Measurements from ENCODE around the gene SLCO3A1.

Gene SLCO3A1

DNA sequence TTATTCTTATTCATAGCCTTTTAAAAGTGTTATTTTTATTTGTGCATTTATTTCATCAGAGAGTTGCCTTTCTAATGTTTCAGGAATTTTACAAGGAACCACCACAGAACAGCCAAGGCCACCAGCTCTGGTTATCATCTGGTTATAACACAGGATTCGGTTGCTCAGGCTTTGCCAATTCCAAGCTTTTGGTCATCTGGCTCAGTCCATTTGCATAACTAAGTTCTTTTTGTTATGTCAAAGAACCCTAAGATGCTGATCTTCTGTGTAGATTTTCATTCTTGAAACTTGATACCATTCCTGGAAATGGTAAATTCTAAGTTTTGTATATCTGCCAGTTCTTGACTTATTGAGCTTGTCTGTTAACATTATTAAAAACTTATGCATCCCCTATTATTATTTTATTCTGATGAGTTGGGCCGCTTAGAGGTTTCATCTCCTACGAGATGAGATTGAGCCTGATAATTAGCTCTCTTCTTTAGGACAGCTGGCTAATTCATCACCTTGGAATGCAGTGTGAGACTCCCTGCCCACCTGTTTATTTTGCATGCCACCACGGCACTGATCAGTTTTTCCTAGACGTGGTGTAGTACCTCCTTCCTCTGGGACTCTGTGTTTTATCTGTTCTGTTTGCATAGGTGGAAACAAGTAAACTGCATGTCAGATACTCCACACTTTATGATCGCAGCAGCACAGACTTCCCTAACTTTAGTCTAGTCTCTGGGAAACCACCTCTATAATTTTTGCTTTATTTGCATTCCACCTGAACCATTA lies 264.8 kb downstream of the SLCO3A1 start:
- Histone ChIP-seq H3K4me3 (ENCODE audit: low read length) (peak overlapping the region; percentile 55), H3K27me3 (ENCODE audit: insufficient read depth, low read length) (no peaks in the 10 kb centered on the region), H3K27ac (ENCODE audit: low read length) (peak overlapping the region; percentile 33), H3K4me1 (ENCODE audit: insufficient read depth, low read length) (peaks cover 49% of the 10 kb centered on the region), H3K36me3 (ENCODE audit: insufficient read depth, low read depth, low read length) (peaks cover 13% of the 10 kb centered on the region; the same call in 1 of the 2 replicates), H3K9ac (ENCODE audit: low read depth, low read length) (peak overlapping the region; percentile 14; the same call in 1 of the 2 replicates), H3K9me3 (ENCODE audit: insufficient read depth, low read depth, low read length) (peaks cover 7% of the 10 kb centered on the region)

- Histone ChIP-seq H3K27me3 (ENCODE audit: insufficient read depth, low read length) (no peaks in the 10 kb centered on the region), H3K36me3 (ENCODE audit: insufficient read depth, low read depth, low read length) (peaks cover 13% of the 10 kb centered on the region; the same call in 1 of the 2 replicates), H3K27ac (ENCODE audit: low read length) (peak overlapping the region; percentile 33), H3K9ac (ENCODE audit: low read depth, low read length) (peak overlapping the region; percentile 14; the same call in 1 of the 2 replicates), H3K4me1 (ENCODE audit: insufficient read depth, low read length) (peaks cover 49% of the 10 kb centered on the region), H3K9me3 (ENCODE audit: insufficient read depth, low read depth, low read length) (peaks cover 7% of the 10 kb centered on the region), H3K4me3 (ENCODE audit: low read length) (peak overlapping the region; percentile 55)
These were observed 265.4 kb downstream of the SLCO3A1 start for GRCh38 chr15:92118936-92119325.

DNA sequence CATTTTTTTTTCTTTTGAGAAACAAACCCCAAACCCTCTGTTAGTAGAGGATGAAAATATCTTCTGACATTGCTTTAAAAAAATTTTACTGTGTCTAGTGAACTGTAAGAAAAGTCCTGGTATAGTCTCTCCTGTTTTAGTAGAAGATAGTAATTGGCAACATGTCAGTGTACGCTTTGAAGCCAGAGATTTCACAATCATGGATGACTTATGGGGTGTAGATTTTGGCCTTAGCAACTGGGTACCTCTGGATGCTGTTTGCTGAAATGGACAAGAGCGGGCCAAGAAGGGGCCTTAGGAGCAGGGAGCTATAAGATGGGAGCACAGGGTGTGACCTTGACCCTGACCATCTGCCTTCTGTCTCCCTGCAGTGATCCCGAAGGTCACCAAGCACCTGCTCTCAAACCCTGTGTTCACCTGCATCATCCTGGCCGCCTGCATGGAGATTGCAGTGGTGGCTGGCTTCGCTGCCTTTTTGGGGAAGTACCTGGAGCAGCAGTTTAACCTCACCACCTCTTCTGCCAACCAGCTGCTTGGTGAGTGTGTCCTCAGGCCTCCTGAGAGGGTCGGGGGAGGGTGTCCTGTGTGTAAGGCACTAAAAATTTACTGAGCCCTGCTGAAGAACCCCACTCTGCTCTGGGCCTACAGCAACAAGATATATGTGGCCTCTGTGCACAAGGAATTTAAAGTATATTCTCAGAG lies 266.7 kb downstream of the SLCO3A1 start:
- no peak overlapping the region for H3K9ac ChIP-seq (ENCODE audit: low read depth, low read length)
- H3K4me3 ChIP-seq (ENCODE audit: low read length) = no peak overlapping the region
- peaks cover 13% of the 10 kb centered on the region; the same call in 1 of the 2 replicates for H3K36me3 ChIP-seq (ENCODE audit: insufficient read depth, low read depth, low read length)
- H3K27ac ChIP-seq (ENCODE audit: low read length) = no peak overlapping the region
- no peaks in the 10 kb centered on the region for H3K27me3 ChIP-seq (ENCODE audit: insufficient read depth, low read length)
- H3K4me1 ChIP-seq (ENCODE audit: insufficient read depth, low read length) = peaks cover 54% of the 10 kb centered on the region
- H3K9me3 ChIP-seq (ENCODE audit: insufficient read depth, low read depth, low read length) = peaks cover 7% of the 10 kb centered on the region

DNA sequence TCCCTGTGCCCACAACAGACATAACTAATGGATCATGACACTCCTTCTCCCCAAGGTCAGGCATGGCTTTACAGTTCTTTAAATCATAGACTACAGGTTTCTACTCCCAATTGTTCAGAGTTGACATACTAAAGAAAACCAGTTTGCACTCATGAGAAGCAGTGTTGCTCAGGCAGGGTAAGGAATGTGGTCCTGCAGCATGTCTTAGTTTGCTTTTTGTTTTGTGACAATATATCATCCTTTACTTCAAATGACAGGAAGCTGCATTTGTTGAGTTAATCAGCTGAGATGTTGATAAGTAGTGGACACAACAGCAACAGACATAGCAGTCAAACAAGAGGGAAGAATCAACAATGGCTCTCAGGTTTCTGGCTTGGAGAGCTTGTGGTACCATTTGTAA lies 267.5 kb downstream of the SLCO3A1 start:
- H3K27me3 ChIP-seq (ENCODE audit: insufficient read depth, low read length) = no peaks in the 10 kb centered on the region

GRCh38 chr15:92122259-92122658 lies 268.8 kb downstream of the SLCO3A1 start:
- Histone ChIP-seq H3K27ac (ENCODE audit: low read length) (no peak overlapping the region), H3K36me3 (ENCODE audit: insufficient read depth, low read depth, low read length) (peaks cover 13% of the 10 kb centered on the region; the same call in 1 of the 2 replicates), H3K9me3 (ENCODE audit: insufficient read depth, low read depth, low read length) (peaks cover 7% of the 10 kb centered on the region), H3K9ac (ENCODE audit: low read depth, low read length) (no peak overlapping the region), H3K4me1 (ENCODE audit: insufficient read depth, low read length) (peaks cover 40% of the 10 kb centered on the region), H3K27me3 (ENCODE audit: insufficient read depth, low read length) (no peaks in the 10 kb centered on the region), H3K4me3 (ENCODE audit: low read length) (no peak overlapping the region)

More for the DNA sequence above, 267.5 kb downstream of the SLCO3A1 start:
- H3K4me3 ChIP-seq (ENCODE audit: low read length) = no peak overlapping the region
- H3K4me1 ChIP-seq (ENCODE audit: insufficient read depth, low read length) = peaks cover 52% of the 10 kb centered on the region
- peaks cover 7% of the 10 kb centered on the region for H3K9me3 ChIP-seq (ENCODE audit: insufficient read depth, low read depth, low read length)
- no peak overlapping the region for H3K27ac ChIP-seq (ENCODE audit: low read length)
- peaks cover 13% of the 10 kb centered on the region; the same call in 1 of the 2 replicates for H3K36me3 ChIP-seq (ENCODE audit: insufficient read depth, low read depth, low read length)
- H3K9ac ChIP-seq (ENCODE audit: low read depth, low read length) = no peak overlapping the region

DNA sequence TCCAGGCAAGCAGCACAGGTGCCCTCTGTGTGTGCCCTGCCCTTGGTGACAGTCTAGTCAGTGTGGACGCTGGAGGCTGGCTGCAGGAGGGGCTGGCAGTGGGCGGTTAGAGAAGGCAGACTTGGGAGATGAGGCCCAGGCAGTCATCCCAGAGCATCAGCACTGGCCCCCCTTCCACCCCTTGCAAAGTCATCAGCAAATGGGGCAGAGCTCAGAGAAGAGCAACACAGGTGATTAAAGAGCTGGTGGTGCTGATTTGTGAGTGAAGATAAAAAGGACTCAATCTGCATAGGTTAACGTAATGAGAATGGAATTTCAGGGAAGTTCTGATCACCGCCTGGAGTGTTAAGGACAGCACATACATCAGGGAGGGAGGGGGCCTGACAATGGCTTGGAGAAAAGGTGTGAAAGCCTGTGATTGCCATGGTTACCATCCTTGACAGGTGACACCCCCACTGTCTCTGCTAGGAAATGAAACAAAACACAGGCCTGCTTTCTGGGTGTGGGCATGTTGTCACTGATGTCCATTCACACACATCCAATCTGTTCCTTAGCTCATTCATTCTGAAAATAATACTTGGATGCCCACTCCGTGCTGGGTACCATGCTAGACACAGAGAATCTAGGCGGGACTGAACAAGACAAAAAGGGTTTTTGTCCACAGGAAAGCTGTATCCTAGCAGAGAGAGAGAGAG lies 270.6 kb downstream of the SLCO3A1 start:
- H3K27ac ChIP-seq (ENCODE audit: low read length) = no peak overlapping the region
- H3K4me3 ChIP-seq (ENCODE audit: low read length) = no peak overlapping the region
- peaks cover 25% of the 10 kb centered on the region for H3K4me1 ChIP-seq (ENCODE audit: insufficient read depth, low read length)
- peaks cover 13% of the 10 kb centered on the region; the same call in 1 of the 2 replicates for H3K36me3 ChIP-seq (ENCODE audit: insufficient read depth, low read depth, low read length)
- 0 out of 2 replicates have a peak overlapping the region, but pooled peaks have one; percentile 38 for H3K9ac ChIP-seq (ENCODE audit: low read depth, low read length)
- no peaks in the 10 kb centered on the region for H3K27me3 ChIP-seq (ENCODE audit: insufficient read depth, low read length)
- H3K9me3 ChIP-seq (ENCODE audit: insufficient read depth, low read depth, low read length) = peaks cover 7% of the 10 kb centered on the region

- Histone ChIP-seq H3K36me3 (ENCODE audit: insufficient read depth, low read depth, low read length) (peaks cover 13% of the 10 kb centered on the region; the same call in 1 of the 2 replicates), H3K9me3 (ENCODE audit: insufficient read depth, low read depth, low read length) (peaks cover 7% of the 10 kb centered on the region), H3K27ac (ENCODE audit: low read length) (no peak overlapping the region), H3K4me3 (ENCODE audit: low read length) (no peak overlapping the region), H3K27me3 (ENCODE audit: insufficient read depth, low read length) (no peaks in the 10 kb centered on the region), H3K4me1 (ENCODE audit: insufficient read depth, low read length) (peaks cover 20% of the 10 kb centered on the region), H3K9ac (ENCODE audit: low read depth, low read length) (no peak overlapping the region)
These were observed 271.1 kb downstream of the SLCO3A1 start for GRCh38 chr15:92124657-92125010.

DNA sequence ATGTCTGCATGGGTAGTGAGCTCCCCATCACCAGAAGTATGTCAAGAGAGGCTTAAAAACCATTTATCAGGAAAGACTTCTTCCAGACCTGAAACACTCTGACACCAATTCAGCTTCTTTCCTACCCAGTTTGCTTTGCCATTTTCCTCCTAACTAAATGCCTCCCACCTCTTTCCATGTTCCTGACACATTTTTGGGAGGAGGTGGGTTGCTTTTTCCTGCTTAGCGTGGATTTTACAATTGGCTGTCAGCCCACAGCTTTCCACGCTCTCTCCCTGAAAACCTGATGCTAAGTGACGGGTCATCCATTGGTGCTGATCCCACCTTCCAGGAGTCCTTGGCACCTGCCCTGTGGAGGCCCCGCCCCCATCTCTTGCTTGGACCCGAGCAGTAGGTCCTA lies 275.3 kb downstream of the SLCO3A1 start:
- Histone ChIP-seq H3K4me1 (ENCODE audit: insufficient read depth, low read length) (peaks cover 16% of the 10 kb centered on the region), H3K36me3 (ENCODE audit: insufficient read depth, low read depth, low read length) (no peaks in the 10 kb centered on the region), H3K9ac (ENCODE audit: low read depth, low read length) (no peak overlapping the region), H3K9me3 (ENCODE audit: insufficient read depth, low read depth, low read length) (no peaks in the 10 kb centered on the region), H3K27ac (ENCODE audit: low read length) (no peak overlapping the region), H3K27me3 (ENCODE audit: insufficient read depth, low read length) (no peaks in the 10 kb centered on the region), H3K4me3 (ENCODE audit: low read length) (no peak overlapping the region)

DNA sequence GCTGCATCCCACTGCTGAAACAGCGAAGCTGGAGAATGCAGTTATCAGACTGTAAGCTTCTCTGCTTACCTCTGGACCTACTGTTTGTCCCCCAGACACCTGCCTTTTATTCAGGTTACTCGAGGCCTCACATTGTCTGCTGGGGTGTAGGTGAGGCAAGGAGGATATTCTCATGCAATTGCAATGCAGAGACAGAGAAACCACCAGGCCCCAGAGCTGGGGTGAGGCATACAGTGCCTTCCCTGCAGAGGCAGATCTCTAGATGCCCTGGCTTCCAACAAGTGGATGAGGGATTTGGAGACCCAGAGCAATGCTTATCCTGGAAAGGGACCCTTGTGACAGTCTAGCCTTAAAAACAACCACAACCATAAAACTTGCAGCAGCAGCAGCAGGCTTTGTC lies 276.7 kb downstream of the SLCO3A1 start:
- Histone ChIP-seq H3K36me3 (ENCODE audit: insufficient read depth, low read depth, low read length) (no peaks in the 10 kb centered on the region), H3K4me1 (ENCODE audit: insufficient read depth, low read length) (peaks cover 8% of the 10 kb centered on the region), H3K27ac (ENCODE audit: low read length) (peak overlapping the region; percentile 61), H3K9me3 (ENCODE audit: insufficient read depth, low read depth, low read length) (no peaks in the 10 kb centered on the region), H3K9ac (ENCODE audit: low read depth, low read length) (no peak overlapping the region), H3K4me3 (ENCODE audit: low read length) (no peak overlapping the region), H3K27me3 (ENCODE audit: insufficient read depth, low read length) (no peaks in the 10 kb centered on the region)

GRCh38 chr15:92130906-92131305 lies 277.4 kb downstream of the SLCO3A1 start:
- Histone ChIP-seq H3K9me3 (ENCODE audit: insufficient read depth, low read depth, low read length) (no peaks in the 10 kb centered on the region), H3K36me3 (ENCODE audit: insufficient read depth, low read depth, low read length) (no peaks in the 10 kb centered on the region), H3K9ac (ENCODE audit: low read depth, low read length) (no peak overlapping the region), H3K4me3 (ENCODE audit: low read length) (no peak overlapping the region), H3K27ac (ENCODE audit: low read length) (no peak overlapping the region), H3K27me3 (ENCODE audit: insufficient read depth, low read length) (no peaks in the 10 kb centered on the region), H3K4me1 (ENCODE audit: insufficient read depth, low read length) (peaks cover 8% of the 10 kb centered on the region)

GRCh38 chr15:92132982-92133755 lies 279.7 kb downstream of the SLCO3A1 start:
- Histone ChIP-seq H3K9ac (ENCODE audit: low read depth, low read length) (no peak overlapping the region), H3K9me3 (ENCODE audit: insufficient read depth, low read depth, low read length) (no peaks in the 10 kb centered on the region), H3K4me3 (ENCODE audit: low read length) (no peak overlapping the region), H3K4me1 (ENCODE audit: insufficient read depth, low read length) (peaks cover 8% of the 10 kb centered on the region), H3K27me3 (ENCODE audit: insufficient read depth, low read length) (no peaks in the 10 kb centered on the region), H3K27ac (ENCODE audit: low read length) (no peak overlapping the region), H3K36me3 (ENCODE audit: insufficient read depth, low read depth, low read length) (no peaks in the 10 kb centered on the region)

Measured in iPS-20b (cell line).